Panc1 (cell line): ENCODE measurements around the gene UGT2A3. TPM values are rescaled to one million over a fixed set of nuclear protein-coding genes. Genes with fewer than 3 reads are reported as not detected.

ENCODE experiments used
- ATAC-seq: fragments of 200-7000 bp; cut with Tn5 transposase; 2 replicates; pipeline ENCODE4 v1.9.1; 2020; ENCODE audit warnings: mild to moderate bottlenecking, moderate library complexity
- BruUV-seq: library from RNA; stranded (reverse); fragments of 400-500 nt; replicated peaks from 2 replicates; lab custom pipeline; 2021; lab: Mats Ljungman, UMichigan
- CTCF ChIA-PET: fragments of 300-600 bp; sonication (Branson Sonifier 250); formaldehyde crosslinking; loops from one replicate; lab custom pipeline; 2022; ENCODE audit warnings: antibody characterized with exemption; lab: Charles Lee
- POLR2A ChIA-PET: fragments of 300-600 bp; sonication (Branson Sonifier 250); formaldehyde crosslinking; loops from one replicate; lab custom pipeline; 2022; ENCODE audit warnings: antibody characterized with exemption; lab: Charles Lee
- DNase-seq: peaks from one replicate; pipeline ENCODE4 v3.0.0-alpha.2; 2010; ENCODE audit warnings: low read depth, low spot score
- H3K27ac ChIP-seq: 2 replicates; pipeline ENCODE4 v1.5.1; 2011; ENCODE audit warnings: mild to moderate bottlenecking, low read length, inconsistent platforms
- H3K27me3 ChIP-seq: fragments of 200-500 bp; sonication (Bioruptor generic); 2 replicates; pipeline ENCODE4 v1.6.0; 2014; ENCODE audit warnings: low read length, inconsistent platforms; ENCODE audit not compliant: control insufficient read depth, insufficient read depth
- H3K36me3 ChIP-seq: fragments of 200-500 bp; sonication (Bioruptor generic); 2 replicates; pipeline ENCODE4 v1.5.1; 2014; ENCODE audit warnings: inconsistent platforms, mild to moderate bottlenecking, low read length, moderate library complexity; ENCODE audit not compliant: control insufficient read depth, insufficient read depth
- H3K4me1 ChIP-seq: 2 replicates; pipeline ENCODE4 v1.5.1; 2011; ENCODE audit warnings: inconsistent platforms, mild to moderate bottlenecking, low read length, moderate library complexity; ENCODE audit not compliant: control insufficient read depth, insufficient read depth
- H3K4me3 ChIP-seq, 2 experiments: 2 replicates each; pipeline ENCODE4 v1.5.1; 2011 to 2012; ENCODE audit warnings: low read depth in 2 of 2, low read length in 2 of 2, mild to moderate bottlenecking in 2 of 2, inconsistent platforms in 1 of 2, moderate library complexity in 1 of 2
- H3K9me3 ChIP-seq: fragments of 200-500 bp; sonication (Bioruptor generic); 2 replicates; pipeline ENCODE4 v1.5.1; 2014; ENCODE audit warnings: low read depth, mild to moderate bottlenecking, inconsistent platforms, low read length, moderate library complexity; ENCODE audit not compliant: control insufficient read depth, insufficient read depth
- POLR2AphosphoS5 ChIP-seq: IDR thresholded peaks from 2 replicates; pipeline ENCODE4 v1.6.1; 2012; ENCODE audit warnings: mild to moderate bottlenecking, low read depth, low read length, moderate library complexity
- REST ChIP-seq, 2 experiments: IDR thresholded peaks; 2 replicates each; pipeline ENCODE4 v1.6.1; 2011 to 2012; ENCODE audit warnings: low read depth in 2 of 2, control low read depth in 1 of 2, low read length in 1 of 2, mild to moderate bottlenecking in 1 of 2, moderate library complexity in 1 of 2; ENCODE audit not compliant: insufficient read depth in 1 of 2
- SIN3A ChIP-seq: IDR thresholded peaks from 2 replicates; pipeline ENCODE4 v1.6.1; 2012; ENCODE audit warnings: low read depth, mild to moderate bottlenecking, low read length, moderate library complexity, borderline replicate concordance; ENCODE audit not compliant: insufficient read depth
- TCF7L2 ChIP-seq: IDR thresholded peaks from 2 replicates; pipeline ENCODE4 v1.6.1; 2011; ENCODE audit warnings: mild to moderate bottlenecking, low read depth, low read length, inconsistent platforms
- in situ Hi-C: cut with HindIII; loops from 2 replicates; pipeline ENCODE4 v1.10.0; 2016; ENCODE audit warnings: low sequenced_read_pairs, low pct_unique_long_range_greater_than_20kb
- intact Hi-C: fragments of 100-400 bp; cut with micrococcal nuclease; formaldehyde crosslinking; loops from one replicate; pipeline ENCODE4 v1.10.0; 2022; ENCODE audit not compliant: unreplicated experiment
- total RNA-seq: library from RNA; stranded (reverse); gene quantifications from one replicate; pipeline ENCODE4 v1.2.1, GENCODE V29; 2021; ENCODE audit not compliant: unreplicated experiment
- TF ChIP-seq, protein P1 (sequence below): fragments of 450-650 bp; IDR thresholded peaks from 2 replicates; pipeline ENCODE4 v1.5.1; 2017; ENCODE audit warnings: mild to moderate bottlenecking

UGT2A3 gene
- total RNA-seq, 1 experiment from 2014 or later: 0.05 TPM

DNA sequence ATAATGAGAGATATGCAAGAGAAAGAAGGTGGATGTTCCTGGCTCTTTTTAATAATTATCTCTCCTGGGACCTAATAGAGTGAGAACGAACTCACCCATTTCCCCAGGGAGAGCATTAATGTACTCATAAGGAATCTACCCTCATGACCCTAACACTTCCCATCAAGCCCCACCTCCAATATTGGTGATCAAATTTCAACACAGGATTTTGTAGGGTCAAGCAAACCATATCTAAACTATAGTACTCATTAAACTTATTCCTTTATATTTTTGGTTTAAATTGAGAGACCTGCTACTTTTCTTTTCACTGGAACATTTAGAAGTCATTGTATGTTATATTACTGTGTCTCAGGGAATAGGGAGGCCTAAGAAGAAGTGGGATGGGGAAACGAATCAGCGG is 2.6 kb downstream of the UGT2A3 start:
- H3K4me1 ChIP-seq: no peaks in the 10 kb centered on the region
- H3K27ac ChIP-seq: no peak overlapping the region
- CTCF ChIA-PET: no interaction called here
- no peak overlapping the region for H3K4me3 ChIP-seq
- intact Hi-C loops: no loop called here
- TF ChIP-seq POLR2AphosphoS5: no peak
- no peaks in the 10 kb centered on the region for H3K36me3 ChIP-seq
- DNase-seq: no peak
- in situ Hi-C loops: no loop called here
- no peaks in the 10 kb centered on the region for H3K27me3 ChIP-seq
- POLR2A ChIA-PET: no interaction called here
- ATAC-seq: no peak
- no peaks in the 10 kb centered on the region for H3K9me3 ChIP-seq
- BruUV-seq: no TSS peak

GRCh38 chr4:68948044-68948743 is 3.4 kb downstream of the UGT2A3 start:
- Histone ChIP-seq H3K27me3 (no peaks in the 10 kb centered on the region), H3K4me3 (no peak overlapping the region), H3K36me3 (no peaks in the 10 kb centered on the region), H3K4me1 (no peaks in the 10 kb centered on the region), H3K27ac (no peak overlapping the region), H3K9me3 (no peaks in the 10 kb centered on the region)
- in situ Hi-C loops (no loop called here), intact Hi-C loops (no loop called here)
- TF ChIP-seq SIN3A (no peak), REST (IDR thresholded peaks at IDR 0.05; ENCODE audit: insufficient read depth in 1 of 2, low read depth in 2 of 2, low read length in 1 of 2) (no peak), TCF7L2 (no peak), POLR2AphosphoS5 (no peak)
- TF ChIP-seq, protein P1, sequence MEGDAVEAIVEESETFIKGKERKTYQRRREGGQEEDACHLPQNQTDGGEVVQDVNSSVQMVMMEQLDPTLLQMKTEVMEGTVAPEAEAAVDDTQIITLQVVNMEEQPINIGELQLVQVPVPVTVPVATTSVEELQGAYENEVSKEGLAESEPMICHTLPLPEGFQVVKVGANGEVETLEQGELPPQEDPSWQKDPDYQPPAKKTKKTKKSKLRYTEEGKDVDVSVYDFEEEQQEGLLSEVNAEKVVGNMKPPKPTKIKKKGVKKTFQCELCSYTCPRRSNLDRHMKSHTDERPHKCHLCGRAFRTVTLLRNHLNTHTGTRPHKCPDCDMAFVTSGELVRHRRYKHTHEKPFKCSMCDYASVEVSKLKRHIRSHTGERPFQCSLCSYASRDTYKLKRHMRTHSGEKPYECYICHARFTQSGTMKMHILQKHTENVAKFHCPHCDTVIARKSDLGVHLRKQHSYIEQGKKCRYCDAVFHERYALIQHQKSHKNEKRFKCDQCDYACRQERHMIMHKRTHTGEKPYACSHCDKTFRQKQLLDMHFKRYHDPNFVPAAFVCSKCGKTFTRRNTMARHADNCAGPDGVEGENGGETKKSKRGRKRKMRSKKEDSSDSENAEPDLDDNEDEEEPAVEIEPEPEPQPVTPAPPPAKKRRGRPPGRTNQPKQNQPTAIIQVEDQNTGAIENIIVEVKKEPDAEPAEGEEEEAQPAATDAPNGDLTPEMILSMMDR: no peak
- ATAC-seq (no peak), DNase-seq (no peak)
- ChIA-PET POLR2A (no interaction called here), CTCF (no interaction called here)
- BruUV-seq: no TSS peak

GRCh38 chr4:68929076-68929737 is 22.4 kb downstream of the UGT2A3 start:
- DNase-seq (no peak), ATAC-seq (no peak)
- no TSS peak for BruUV-seq
- in situ Hi-C loops: no loop called here
- no peaks in the 10 kb centered on the region for H3K9me3 ChIP-seq
- no peaks in the 10 kb centered on the region for H3K4me1 ChIP-seq
- no peaks in the 10 kb centered on the region for H3K36me3 ChIP-seq
- no peak for TF ChIP-seq TCF7L2
- no peak overlapping the region for H3K27ac ChIP-seq
- intact Hi-C loops: no loop called here
- no peaks in the 10 kb centered on the region for H3K27me3 ChIP-seq
- POLR2A ChIA-PET: no interaction called here
- CTCF ChIA-PET: no interaction called here
- no peak overlapping the region for H3K4me3 ChIP-seq
